Mesothelial cell of epicardium (in vitro differentiated cells): ENCODE data around the gene PTPRK. TPM values are rescaled to one million over a fixed set of nuclear protein-coding genes. Genes with fewer than 3 reads are reported as not detected.

Source experiments
- DNase-seq, 2 experiments: peaks; one replicate each; pipeline ENCODE4 v3.0.0; 2021; ENCODE audit warnings: low spot score in 2 of 2; ENCODE audit not compliant: unreplicated experiment in 2 of 2
- H3K27ac Mint-ChIP-seq: 2 replicates; pipeline ENCODE4 v1.8.0; 2021; ENCODE audit warnings: mixed read lengths
- H3K27me3 Mint-ChIP-seq: 2 replicates; pipeline ENCODE4 v1.8.0; 2021; ENCODE audit warnings: low read depth, mixed read lengths
- H3K36me3 Mint-ChIP-seq: 2 replicates; pipeline ENCODE4 v1.8.0; 2021; ENCODE audit warnings: mixed read lengths
- H3K4me1 Mint-ChIP-seq: 2 replicates; pipeline ENCODE4 v1.8.0; 2021; ENCODE audit warnings: mixed read lengths
- H3K4me3 Mint-ChIP-seq: 2 replicates; pipeline ENCODE4 v1.8.0; 2021; ENCODE audit warnings: mild to moderate bottlenecking, moderate library complexity, mixed read lengths
- H3K9me3 Mint-ChIP-seq: 2 replicates; pipeline ENCODE4 v1.8.0; 2021; ENCODE audit warnings: mixed read lengths
- total RNA-seq: library from RNA; stranded (reverse); gene quantifications from 3 replicates; pipeline ENCODE4 v1.2.1, GENCODE V29; 2021
- TF ChIP-seq, protein P1 (sequence below): fragments of 200-600 bp; sonication (generic); IDR thresholded peaks from one replicate; pipeline ENCODE4 v1.5.0; 2021; ENCODE audit warnings: antibody characterized with exemption; ENCODE audit not compliant: unreplicated experiment

Gene PTPRK
- total RNA-seq, 1 donor from 2014 or later: 93.7 TPM

DNA sequence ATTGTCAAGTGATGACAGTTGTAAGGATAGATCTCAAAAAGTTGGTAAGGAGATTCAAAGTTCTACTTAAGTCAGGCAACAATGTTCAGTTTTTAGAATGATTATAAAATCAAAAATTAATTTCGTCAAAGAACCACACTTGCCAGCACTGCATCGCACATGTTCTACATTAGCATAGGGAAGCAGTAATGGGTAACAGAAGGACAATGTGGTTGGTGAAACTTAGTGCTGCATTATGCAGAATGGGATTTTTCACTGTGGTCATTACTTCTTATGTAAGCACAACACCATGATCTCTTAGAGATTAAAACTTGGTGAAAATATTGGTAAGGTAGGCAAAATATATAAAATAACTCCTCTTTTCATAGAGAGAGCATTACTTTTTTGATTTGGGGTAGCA lies 445.8 kb downstream of the PTPRK start:
- no peaks in the 10 kb centered on the region for H3K9me3 Mint-ChIP-seq
- no peak for DNase-seq
- H3K4me1 Mint-ChIP-seq: no peaks in the 10 kb centered on the region
- TF ChIP-seq, protein P1, sequence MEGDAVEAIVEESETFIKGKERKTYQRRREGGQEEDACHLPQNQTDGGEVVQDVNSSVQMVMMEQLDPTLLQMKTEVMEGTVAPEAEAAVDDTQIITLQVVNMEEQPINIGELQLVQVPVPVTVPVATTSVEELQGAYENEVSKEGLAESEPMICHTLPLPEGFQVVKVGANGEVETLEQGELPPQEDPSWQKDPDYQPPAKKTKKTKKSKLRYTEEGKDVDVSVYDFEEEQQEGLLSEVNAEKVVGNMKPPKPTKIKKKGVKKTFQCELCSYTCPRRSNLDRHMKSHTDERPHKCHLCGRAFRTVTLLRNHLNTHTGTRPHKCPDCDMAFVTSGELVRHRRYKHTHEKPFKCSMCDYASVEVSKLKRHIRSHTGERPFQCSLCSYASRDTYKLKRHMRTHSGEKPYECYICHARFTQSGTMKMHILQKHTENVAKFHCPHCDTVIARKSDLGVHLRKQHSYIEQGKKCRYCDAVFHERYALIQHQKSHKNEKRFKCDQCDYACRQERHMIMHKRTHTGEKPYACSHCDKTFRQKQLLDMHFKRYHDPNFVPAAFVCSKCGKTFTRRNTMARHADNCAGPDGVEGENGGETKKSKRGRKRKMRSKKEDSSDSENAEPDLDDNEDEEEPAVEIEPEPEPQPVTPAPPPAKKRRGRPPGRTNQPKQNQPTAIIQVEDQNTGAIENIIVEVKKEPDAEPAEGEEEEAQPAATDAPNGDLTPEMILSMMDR: no peak
- H3K4me3 Mint-ChIP-seq: no peak overlapping the region
- H3K27ac Mint-ChIP-seq: no peak overlapping the region
- H3K27me3 Mint-ChIP-seq: no peaks in the 10 kb centered on the region
- peaks cover 33% of the 10 kb centered on the region for H3K36me3 Mint-ChIP-seq

DNA sequence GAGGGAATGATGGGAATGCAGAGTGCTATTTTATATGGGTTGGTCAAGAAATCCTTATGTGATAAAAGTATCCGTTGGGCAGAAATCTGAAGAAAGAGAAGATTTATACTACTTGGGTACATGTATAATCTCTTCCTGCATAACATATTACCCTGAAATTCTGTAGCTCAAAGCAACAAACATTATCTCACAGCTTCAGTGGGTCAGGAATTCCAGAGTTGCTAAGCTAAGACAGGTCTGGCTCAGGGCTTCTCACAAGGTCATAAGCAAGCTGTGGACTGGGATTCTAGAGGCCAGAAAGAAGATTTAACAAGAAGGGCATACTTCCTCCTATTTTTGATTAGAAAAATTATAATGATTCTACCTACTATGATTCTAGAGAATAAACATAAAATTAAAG lies 447.0 kb downstream of the PTPRK start:
- no peak for DNase-seq
- Mint-ChIP-seq H3K27me3 (no peaks in the 10 kb centered on the region), H3K4me3 (no peak overlapping the region), H3K36me3 (peaks cover 28% of the 10 kb centered on the region), H3K4me1 (no peaks in the 10 kb centered on the region), H3K9me3 (no peaks in the 10 kb centered on the region), H3K27ac (no peak overlapping the region)
- TF ChIP-seq, protein P1: no peak

DNA sequence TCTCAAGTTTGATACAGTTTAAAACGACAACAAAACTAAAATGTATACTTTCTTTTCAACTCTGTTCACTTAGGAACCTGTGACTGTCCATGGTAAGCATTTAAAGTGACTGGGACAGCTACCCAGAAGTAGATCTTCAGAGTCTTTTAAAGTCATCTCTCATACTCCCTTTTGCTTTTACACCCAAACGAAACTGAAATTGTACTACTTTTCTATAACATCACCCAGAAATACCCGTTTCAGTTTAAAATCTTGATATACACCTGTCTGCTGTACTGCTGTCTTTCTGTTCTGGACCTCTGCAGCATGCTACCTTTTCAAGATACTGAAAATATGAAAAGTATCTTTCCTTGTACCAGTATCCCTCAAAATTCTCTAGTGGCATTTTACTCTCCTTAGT lies 449.2 kb downstream of the PTPRK start:
- Mint-ChIP-seq H3K9me3 (no peaks in the 10 kb centered on the region), H3K4me1 (no peaks in the 10 kb centered on the region)

DNA sequence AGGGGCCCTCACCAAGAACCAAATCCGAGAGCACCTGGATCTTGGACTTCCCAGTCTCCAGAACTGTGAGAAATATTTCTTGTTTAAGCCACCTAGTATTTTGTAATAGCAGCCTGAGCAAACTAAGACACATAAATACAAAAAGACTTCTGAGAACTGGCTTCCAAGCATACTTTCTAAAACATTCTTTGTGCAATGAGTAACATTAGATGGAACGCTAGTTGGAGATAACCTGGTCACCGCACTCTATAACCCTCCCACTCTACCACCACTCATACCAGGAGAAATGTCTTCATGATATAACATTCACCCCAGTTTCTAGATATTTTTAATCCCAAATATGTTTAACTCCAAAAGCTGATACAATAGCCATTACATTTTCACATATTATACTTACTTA lies 450.0 kb downstream of the PTPRK start:
- Mint-ChIP-seq H3K27ac (no peak overlapping the region), H3K4me1 (no peaks in the 10 kb centered on the region)
- TF ChIP-seq, protein P1: no peak

More for the DNA sequence above, 449.2 kb downstream of the PTPRK start:
- DNase-seq: no peak
- TF ChIP-seq, protein P1: no peak
- no peaks in the 10 kb centered on the region for H3K27me3 Mint-ChIP-seq
- no peak overlapping the region for H3K4me3 Mint-ChIP-seq
- H3K36me3 Mint-ChIP-seq: peaks cover 23% of the 10 kb centered on the region
- no peak overlapping the region for H3K27ac Mint-ChIP-seq

DNA sequence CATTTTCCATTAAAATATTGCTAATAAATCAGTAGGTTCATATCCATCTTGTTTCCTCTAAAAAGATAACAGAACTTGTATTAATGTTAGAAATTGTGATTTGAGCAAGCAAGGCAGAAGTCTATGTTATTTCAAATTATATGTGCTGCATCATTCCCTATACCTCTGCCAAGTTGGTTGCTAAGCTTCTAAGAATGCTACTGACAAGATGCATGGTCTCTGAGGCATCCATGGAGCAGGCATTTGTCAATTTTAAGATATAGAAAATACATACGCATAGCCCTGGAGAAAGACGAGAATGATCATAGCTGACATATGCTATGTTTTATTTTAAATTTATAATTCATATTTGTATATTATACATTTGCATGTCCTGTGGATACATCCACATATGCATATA lies 451.2 kb downstream of the PTPRK start:
- DNase-seq: no peak
- Mint-ChIP-seq H3K27me3 (no peaks in the 10 kb centered on the region), H3K4me3 (no peak overlapping the region), H3K27ac (no peak overlapping the region), H3K9me3 (no peaks in the 10 kb centered on the region), H3K36me3 (peaks cover 15% of the 10 kb centered on the region), H3K4me1 (peaks cover 4% of the 10 kb centered on the region)
- TF ChIP-seq, protein P1: no peak

More for the DNA sequence above, 450.0 kb downstream of the PTPRK start:
- no peak for DNase-seq
- Mint-ChIP-seq H3K4me3 (no peak overlapping the region), H3K36me3 (peaks cover 16% of the 10 kb centered on the region), H3K9me3 (no peaks in the 10 kb centered on the region), H3K27me3 (no peaks in the 10 kb centered on the region)

DNA sequence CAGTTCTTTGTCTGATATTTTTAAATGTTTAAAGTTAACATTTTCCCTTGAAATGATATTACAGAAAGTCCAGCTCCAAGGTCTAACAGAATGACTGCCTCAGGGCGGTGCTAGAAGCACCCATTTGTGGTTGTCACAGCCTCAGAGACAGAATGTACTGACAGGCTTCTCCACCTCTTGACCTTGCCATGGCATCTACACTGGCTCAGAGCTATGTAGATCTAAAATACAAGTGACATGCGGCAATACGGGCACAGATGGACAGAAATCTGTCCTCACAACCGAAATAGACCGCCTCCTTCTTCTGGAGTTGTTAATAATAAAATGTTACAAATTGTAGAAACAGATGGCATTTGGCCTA lies 452.3 kb downstream of the PTPRK start:
- Mint-ChIP-seq H3K27me3 (no peaks in the 10 kb centered on the region), H3K27ac (no peak overlapping the region), H3K4me3 (no peak overlapping the region), H3K9me3 (no peaks in the 10 kb centered on the region), H3K36me3 (peaks cover 15% of the 10 kb centered on the region), H3K4me1 (peaks cover 6% of the 10 kb centered on the region)
- no peak for DNase-seq
- TF ChIP-seq, protein P1: no peak
